SH-SY5Y (cell line): ENCODE results near the gene CPO.

Source experiments
- GATA2 ChIP-seq: IDR thresholded peaks from 2 replicates; pipeline ENCODE4 v1.6.1; 2011; ENCODE audit warnings: mild to moderate bottlenecking, low read depth, low read length
- GATA3 ChIP-seq: IDR thresholded peaks from 2 replicates; pipeline ENCODE4 v1.6.1; 2011; ENCODE audit warnings: low read depth, mild to moderate bottlenecking, low read length, moderate library complexity

- TF ChIP-seq GATA3 (no peak), GATA2 (no peak)
These were observed 41.9 kb downstream of the CPO start for GRCh38 chr2:206981086-206981674.
